Measurements from ENCODE around the gene LHFPL4.
"Not testable (repeated sequence)": the region's sequence is repeated elsewhere in the genome, so short reads cannot be mapped to it uniquely, and the experiment has no call there.

LHFPL4 gene

DNA sequence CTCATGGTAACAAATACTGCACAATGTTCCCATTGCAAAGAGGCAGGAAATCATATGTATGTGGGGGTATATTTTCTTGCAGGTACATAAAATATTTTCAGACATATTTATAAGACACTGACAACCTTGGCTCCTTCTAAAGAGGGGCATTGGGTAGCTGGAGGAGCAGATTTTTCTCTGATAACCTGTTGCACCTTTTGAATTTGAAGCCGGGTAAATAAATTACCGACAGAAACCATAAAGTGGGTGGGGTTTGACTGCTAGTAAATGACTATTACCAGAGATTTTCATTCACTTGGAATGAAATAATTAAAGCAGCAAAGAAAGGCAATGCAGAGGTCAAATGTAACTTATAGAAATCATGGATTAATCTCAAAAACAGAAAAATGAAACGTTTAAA, 19.2 kb downstream of the LHFPL4 start:
- DNase-seq: no peak

DNA sequence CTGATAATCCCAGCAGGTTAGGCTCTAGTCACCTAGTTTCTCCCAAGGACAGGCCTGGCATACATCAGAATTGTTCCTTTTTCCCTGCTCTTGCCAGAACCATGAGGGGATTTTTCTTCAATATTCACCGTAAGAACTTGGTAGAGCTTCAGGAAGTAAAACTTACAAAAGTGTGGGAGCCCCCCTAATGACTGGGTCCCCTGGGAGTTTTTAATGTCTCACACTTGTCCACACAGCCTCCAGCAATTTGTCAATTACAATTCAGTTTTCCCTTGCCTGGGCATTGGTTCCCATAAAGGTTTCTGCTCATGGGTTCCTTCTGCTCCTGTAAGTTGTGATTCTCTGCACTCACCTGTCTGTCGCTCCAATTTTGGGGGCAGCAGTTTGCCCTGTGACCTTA, 28.5 kb downstream of the LHFPL4 start:
- DNase-seq: no peak

DNA sequence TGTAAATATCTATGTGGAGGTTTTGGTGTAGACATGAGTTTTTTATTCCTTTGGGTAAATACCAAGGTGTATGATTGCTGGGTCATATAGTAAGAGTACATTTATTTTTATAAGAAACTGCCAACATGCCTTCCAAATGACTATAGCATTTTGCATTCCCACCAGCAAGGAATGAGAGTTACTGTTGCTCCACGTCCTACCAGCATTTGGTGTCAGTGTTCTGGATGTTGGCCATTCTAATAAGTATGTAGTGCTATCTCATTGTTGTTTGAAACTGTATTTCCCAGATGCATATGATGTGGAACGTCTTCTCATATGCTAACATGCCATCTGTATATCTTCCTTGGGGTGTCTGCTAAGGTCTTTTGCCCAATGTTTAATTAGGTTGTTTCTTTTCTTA, 38.7 kb downstream of the LHFPL4 start:
- DNase-seq: no peak

DNA sequence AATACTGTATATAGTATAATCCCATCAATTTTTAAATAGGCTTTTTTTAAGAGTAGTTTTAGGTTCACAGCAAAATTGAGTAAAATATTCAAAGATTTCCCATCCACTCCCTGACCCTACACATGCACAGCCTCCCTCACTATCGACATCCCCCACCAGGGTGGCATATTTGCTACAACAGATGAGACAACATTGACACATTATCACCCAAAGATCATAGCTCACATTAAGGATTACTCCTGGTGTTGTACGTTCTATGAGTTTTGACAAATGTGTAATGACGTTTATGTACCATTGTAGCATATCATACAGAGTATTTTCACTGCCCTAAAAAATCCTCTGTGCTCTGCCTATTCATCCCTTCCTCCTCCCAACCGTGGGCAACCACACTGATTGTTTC, 39.3 kb downstream of the LHFPL4 start:
- no peak for DNase-seq

DNA sequence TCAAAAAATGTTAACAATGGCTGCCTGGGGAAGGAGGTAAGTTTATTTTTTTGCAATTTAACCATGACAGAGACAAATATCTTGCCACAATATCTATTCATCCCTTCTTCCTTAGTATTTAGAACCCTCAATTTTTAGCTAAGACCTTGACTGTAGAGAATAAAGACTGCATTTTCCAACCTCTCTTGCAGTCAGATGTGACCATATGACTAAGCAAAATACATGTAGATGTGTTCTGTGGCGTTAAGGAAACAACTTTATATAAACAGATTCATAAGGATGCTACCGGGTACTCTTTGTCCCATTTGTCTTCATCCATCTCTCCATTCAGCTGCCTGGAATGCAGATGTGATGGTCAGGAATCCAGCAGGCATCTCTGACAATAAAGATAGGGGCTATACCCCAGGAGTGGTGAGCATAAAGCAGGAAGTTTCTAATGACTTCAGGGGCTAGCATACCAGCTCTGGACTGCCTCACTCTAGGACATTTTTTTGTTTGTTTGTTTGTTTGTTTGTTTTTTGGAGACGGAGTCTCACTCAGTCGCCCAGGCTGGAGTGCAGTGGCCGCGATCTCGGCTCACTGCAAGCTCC, 41.1 kb downstream of the LHFPL4 start:
- DNase-seq: no peak

DNA sequence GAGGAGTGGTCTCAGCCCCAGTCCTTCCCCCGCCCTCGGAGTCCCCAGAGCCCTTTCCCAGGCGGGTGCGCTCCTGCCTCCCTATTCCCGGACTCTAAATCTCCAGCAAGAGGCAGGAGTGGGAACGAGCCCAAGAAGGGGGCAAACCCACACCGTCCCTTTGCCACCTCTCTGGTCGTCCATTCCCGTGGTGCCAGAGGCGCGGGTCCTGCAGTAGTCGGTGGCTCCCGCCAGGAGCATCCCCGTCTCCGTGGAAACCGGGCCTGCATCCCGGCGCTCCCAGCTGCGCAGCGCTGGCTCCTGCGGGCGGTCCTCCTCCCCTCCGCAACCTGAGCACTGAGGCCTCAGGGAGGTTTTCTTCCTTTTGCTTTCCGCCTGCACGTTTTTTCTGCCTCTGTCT, 44.8 kb downstream of the LHFPL4 start:
- no peak for DNase-seq

DNA sequence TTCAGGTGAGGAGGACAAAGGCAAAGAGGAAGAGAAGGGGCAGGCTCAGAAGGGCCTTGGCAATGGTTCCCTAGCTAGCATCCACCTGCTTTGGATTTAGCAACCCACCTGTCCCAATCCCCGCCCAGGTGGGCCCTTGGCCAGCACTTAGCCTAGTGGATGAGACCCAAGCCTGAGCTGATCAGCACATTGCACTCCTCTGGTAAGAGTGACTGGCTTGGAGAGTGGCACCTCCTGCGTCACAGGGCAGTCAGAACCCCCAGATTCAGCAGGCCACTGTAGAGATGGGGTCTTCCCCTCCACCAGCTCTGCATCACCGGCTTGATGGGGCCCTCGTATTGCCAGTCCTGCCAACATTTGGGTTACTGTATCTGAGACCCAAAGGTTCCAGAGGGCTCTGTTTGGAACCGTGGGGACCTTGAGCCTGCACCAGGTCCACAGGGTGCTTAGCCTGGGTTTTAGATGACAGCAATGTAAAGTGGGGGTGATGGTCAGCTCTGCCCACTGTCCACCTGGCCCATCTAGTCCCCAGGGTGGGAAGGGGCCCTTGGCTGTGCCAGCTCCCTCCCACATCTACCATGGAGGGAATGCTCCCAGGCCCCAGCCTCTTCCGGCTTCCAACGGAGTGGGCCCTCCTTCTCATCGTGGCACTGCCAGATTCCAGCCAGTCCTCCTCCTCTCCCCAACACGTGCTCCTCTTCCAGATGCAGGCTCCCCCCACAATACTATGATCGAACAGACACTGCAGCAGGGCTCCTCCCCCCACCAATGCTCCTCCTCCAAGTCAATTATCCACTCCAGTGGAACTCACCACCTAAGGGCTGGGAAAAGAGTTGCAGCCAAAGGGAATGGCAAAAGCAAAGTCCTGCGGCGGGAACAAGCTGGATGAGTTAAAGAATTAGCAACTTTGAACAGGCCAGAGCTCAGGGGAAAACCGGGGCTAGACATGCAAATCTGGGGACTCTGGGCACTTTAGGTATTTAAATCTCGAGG, 45.7 kb downstream of the LHFPL4 start:
- DNase-seq: no peak

DNA sequence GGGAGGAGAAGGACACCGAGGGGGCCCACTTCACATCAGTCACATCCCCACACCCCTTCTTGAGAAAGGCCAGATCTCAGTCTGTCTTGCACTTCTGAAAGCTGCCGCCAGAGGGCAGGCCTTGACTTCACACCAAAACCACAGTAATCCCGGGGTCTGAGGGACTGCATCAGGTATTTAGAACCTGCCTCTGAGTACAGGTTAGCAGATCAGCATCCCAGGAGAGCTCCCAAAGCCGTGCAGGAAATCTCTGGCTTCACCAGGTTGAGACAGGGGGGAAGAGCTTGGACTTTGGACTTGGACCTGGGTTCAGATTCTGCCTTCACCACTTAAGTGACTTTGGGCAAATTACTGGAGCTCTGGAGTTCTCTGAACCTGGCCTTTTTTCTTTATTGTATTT, 50.3 kb downstream of the LHFPL4 start:
- DNase-seq: peak; percentile 65

DNA sequence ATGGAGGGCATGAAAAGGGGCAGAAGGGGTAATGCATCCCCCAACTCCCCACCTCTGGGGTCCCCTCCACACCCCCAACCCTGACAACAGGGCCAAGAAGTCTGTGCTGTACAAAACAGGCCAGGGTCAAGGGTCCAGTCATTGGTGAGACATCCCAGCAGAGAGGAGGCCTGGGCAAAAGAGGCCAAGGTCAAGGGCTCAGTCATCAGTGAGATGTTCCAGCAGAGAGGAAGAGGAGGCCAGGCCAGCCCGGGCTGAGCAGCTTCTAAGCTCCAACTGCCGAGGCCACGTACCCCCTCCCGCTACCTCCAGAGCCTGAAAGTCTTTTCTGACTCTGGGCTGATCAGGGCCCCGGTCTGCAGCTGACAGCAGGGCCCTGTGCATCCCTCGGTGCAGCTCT, 52.4 kb downstream of the LHFPL4 start:
- no peak for DNase-seq

DNA sequence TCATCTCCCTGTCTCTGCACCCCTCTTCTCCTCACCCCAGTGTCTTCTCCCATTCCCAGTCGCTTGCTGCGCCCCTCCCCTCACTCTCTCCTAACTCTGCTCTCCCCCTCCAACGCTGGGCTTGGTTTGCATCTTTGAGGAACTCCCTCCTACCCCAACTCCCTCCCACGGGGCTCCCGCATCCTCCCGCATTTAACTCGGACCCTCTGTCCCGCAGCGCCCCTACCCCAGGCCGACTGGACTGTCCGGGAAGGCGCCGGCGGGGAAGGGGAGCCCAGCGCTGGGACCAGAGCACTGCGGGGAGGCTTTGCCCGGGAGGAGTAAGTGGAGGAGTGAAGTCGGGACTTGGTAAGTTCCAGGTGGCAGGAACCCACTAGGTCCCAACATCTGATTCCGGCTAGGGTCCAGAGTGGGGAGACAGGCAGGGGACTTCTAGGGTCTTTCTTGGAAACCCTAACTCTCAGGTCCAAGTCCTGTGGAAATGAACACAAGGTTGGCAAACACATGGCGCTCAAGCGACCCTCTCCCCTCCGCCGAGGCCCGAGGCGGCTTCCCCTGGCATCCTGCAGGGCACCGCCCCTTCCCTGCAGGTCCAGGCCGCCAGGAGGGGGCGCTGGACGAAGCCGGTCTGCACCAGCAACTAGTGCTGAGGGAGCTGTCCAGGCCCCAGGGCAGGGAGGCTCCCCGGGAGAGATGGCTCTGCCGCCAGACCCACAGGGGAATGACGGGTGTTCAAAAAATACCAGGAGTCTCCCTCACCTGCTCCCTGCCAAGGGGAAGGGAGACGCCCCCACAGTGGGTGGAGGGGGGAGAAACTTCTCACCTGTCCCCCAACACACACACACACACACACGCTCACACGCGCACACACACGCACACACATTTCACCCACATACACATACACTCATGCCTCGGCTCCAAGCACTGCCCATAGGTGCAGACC, 53.2 kb downstream of the LHFPL4 start:
- peak; percentile 54 for DNase-seq

DNA sequence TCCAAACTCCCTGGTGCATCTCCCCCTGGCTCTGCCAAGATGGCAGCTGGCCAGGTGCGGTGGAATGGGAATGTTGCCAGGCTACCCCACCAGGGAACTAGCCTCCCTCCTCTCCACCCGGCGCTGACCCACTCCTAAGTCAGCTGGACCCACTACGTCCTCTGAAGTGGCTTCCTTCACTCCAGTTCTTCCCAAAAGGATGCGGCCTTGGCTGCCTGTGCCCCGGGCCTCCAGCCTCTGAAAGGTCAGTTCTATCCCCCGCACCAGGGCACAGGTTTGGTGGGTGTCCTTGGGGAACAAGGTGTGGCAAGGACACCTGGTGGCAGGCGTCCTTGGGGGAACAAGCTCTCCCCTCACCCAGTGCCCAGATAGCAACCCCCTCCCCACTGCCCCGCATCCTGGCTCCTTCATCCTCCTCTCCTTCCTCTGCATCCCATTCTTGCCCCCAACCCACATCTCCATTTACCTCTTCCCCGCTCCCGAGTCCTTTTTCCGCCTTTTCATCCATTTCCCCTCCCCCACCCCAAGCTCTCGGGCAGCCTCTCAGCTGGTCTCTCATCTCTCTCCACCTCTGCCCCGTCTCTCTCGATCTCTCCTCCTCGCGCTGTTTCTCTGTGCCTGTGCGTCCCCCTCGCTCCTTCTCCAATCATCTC, 54.0 kb downstream of the LHFPL4 start:
- no peak for DNase-seq

DNA sequence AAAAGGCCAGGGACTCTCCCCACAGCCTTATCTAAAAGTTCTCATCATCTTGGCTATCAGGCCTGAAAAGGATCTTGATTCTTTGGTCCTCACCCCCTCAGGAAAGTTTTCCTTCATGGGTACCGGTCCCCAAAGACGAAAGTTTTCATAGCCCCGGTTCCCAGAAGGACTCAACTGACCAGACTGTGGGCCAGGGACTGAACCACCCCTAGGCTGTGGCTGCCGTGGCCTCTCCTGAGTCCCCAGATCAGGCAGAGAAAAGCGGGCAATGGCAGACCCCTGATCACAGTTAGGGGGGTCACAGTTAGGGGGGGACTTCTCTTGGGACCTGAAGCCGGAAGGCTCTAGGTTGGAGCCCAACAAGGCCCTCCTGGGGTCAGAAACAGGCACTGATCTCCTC, 54.8 kb downstream of the LHFPL4 start:
- no peak for DNase-seq

DNA sequence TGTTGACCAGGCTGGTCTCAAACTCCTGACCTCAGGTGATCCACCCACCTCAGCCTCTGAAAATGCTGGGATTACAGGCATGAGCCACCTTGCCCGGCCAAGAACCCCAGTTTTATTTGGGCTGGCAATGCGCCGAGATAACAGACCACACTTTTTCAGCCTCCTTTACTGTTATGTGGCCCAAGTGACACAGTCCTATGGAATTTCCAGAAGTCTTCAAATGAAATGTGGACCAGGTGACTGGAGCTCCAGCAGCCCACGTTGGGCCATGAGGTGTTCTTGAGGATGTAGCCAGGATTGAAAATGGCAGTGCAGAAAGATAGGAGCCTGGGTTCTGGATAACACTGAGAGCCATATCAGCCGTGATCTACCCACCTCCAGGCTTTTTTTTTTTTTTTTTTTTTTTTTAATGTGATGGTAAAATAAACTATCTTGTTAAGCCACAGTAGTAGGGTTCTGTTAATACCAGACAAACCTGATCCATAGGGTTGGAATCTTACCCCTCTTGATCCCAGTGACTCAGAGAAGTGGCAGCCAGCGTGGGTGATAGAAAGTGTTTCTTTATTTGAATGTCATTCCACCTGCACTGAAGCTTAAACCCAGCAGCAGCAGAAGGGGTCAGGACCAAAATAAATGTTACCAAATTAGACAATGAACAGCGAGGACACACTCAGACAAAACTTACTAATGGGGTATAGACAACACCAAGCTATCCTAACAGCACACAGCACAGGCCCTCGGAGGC, 55.6 kb downstream of the LHFPL4 start:
- DNase-seq: no peak

DNA sequence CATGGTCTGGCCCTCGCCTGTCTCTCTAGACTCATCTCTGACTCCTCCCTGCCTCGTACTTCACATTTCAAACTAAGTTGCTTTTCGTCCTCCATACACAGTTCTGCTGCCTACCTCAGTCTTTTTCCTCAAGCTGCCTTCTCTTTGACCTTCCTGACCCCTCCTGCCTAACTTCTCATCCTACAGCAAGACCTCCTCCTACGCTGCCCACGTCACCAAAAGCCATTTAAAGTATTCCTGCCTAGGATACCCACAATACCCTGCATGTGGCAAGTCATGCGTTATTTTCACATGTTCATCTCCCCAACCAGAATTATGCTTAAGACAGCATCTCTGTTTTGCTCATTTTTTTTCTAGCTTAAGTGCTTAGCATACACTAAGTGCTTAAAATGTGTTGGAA, 56.7 kb downstream of the LHFPL4 start:
- DNase-seq: no peak

DNA sequence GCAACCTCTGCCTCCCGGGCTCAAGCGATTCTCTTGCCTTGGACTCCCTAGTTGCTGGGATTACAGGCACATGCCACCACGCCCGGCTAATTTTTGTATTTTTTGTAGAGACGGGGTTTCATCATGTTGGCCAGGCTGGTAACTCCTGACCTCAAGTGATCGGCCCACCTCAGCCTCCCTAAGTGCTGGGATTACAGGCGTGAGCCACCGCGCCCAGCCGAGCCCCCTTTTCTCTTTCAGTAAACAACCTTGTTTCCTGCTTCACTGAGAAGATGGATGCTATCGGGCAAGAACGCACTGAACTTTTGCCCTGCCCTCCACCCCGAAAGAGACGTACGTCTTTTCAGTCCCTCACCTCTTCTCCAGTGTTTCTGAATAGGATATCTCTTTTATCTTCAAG, 59.6 kb downstream of the LHFPL4 start:
- not testable (repeated sequence) for DNase-seq

DNA sequence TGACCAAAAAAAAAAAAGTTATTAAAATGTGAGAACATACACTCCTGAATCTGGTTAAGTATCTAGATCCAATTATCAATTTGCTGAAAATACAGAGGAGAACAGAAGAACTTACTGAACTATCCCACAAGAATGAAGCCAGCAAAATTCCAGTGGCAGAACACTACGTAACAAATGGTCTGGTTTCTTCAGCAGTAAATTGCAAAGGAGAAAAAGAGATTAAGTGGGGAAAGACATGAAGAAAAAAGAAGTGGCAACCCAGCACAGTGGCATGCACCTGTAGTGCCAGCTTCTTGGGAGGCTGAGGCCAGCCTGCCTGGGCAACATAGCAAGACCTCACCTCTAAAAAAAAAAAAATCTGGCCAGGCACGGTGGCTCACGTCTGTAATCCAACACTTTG, 62.1 kb downstream of the LHFPL4 start:
- no peak for DNase-seq

DNA sequence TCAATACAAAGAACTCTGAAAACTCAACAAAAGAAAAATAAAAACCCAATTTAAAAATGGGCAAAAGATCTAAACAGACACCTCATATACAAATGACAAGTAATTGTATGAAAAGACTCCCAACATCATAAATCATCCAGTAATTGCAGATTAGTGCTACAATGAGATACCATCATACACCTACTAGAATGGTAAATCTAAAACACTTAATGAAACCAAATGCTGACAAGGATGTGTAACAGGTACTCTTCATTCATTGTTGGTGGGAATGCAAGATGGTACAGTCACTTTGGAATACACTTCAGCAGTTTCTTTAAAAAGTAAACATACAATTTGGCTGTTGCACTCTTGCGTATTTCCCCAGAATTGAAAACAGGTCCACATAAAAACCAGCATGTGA, 68.4 kb downstream of the LHFPL4 start:
- DNase-seq: no peak

DNA sequence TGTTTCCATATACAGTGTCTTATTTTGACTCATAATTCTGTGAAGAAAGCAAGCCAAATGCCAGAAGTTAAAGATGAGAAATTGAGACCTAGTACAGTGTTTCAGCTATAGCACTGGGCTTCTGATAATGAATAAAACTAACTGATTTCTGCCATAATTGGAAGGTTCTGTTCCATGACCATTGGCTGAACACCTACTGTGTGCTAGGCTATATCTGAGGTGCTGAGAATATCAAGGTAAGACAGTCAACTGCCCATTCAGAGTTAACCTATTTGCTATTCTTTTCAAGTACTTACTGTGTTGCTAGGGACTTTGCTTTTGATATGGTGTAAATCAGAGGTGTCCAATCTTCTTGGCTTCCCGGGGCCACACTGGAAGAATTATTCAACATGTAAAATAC, 73.4 kb downstream of the LHFPL4 start:
- DNase-seq: no peak

DNA sequence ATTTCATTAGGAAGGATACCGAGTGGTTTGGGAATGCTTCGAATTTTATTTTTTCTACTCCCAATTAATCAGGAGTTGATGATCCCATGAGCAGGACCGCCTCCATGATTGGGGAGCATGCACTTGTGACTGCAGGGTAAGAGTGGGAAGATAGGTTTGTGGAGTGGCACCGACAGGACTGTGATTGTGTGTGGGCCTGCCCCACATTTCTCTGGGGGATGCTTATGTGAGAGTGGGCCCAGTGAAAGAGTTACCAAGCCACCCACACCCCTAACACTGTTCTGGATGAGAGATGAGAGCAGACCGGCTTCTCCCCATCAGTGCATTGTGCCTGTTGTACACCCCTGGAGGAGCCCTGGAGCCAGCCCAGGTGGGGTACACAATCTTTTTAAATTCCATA, 76.7 kb downstream of the LHFPL4 start:
- DNase-seq: no peak

DNA sequence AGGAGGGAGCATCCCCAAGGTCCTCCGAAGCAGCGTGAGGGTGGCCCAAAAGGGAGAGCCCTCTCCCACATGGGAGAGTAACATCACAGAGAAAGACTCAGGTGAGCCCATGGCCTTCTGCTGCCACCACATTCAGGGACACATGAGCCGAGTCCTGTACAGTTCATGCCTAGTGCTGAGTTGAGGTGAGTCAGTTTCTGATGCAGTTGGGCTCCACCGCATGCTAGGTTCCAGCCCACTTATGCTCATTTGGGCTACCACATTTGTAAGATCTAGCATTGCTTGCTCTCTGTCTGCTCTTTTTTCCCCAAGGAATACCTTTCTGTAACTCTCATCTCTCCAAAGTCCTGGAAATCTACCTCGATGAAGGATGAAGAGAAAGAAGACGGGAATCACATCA, 79.1 kb downstream of the LHFPL4 start:
- no peak for DNase-seq

DNA sequence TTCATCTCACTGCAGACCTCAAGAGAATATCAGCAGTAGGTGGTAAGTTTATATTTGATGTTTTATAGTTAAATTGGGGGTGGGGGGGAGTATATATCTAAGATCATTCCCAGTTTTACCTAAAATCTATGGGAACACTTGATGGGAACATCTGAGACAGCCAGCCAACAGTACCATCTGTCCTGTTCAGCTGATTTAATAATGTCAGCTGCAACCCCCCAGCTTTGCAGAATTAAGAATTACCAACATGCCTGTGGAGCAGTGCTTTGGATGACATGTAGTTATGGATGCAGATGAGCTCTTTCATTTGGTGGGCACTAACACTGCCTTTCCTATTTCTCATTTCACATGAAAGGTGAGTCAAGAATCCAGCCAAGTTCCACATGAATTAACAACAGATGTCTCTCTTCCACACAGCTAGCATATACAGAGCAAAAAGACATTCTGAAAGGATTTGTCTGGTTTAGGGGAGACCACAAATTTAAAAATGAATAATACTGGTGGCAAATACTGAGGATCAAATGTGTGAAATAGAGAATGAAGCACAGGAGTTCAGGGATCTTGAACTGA, 80.0 kb downstream of the LHFPL4 start:
- no peak for DNase-seq

DNA sequence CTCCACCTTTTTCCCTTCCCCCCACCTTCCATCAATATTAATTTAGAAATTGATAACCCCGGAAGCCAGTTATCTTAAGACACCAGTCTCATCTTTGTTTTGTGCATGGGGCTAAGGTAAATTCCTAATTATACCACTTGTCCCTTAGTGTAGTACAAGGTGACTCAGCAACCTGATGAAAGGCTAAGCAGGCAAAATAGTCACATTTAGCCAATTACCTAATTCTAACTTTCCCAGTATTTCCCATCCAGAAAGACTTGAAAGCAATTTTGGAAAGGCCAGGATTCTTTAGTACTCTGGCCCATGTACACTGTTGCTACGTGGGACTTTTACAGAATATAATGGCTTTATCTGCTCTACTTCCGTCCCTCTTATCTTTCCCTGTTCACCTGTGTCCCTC, 83.6 kb downstream of the LHFPL4 start:
- no peak for DNase-seq

Data from activated gamma-delta T cell treated with Interleukin-2 at 50 U/mL for 16 hours (primary cell).